Retina (tissue), 1 donor: ENCODE data around the gene CDKL4.
"Not testable (repeated sequence)": the region's sequence is repeated elsewhere in the genome, so short reads cannot be mapped to it uniquely, and the experiment has no call there.

ENCODE experiments used
- DNase-seq: peaks from one replicate; pipeline ENCODE4 v3.0.0-alpha.2; 2016

CDKL4 gene

GRCh38 chr2:39176997-39177396, 66.8 kb downstream of the CDKL4 start:
- no peak for DNase-seq

- no peak for DNase-seq
These were observed 68.6 kb downstream of the CDKL4 start for GRCh38 chr2:39175026-39175812.

GRCh38 chr2:39174022-39174421, 69.7 kb downstream of the CDKL4 start:
- no peak for DNase-seq

- not testable (repeated sequence) for DNase-seq
These were observed 71.6 kb downstream of the CDKL4 start for GRCh38 chr2:39172047-39172706.

GRCh38 chr2:39171621-39172020, 72.1 kb downstream of the CDKL4 start:
- no peak for DNase-seq

- DNase-seq: no peak
These were observed 79.7 kb downstream of the CDKL4 start for GRCh38 chr2:39164089-39164488.

GRCh38 chr2:39160982-39161381, 82.8 kb downstream of the CDKL4 start:
- DNase-seq: no peak

GRCh38 chr2:39159283-39159682, 84.5 kb downstream of the CDKL4 start:
- no peak for DNase-seq

- DNase-seq: no peak
These were observed 85.4 kb downstream of the CDKL4 start for GRCh38 chr2:39158351-39158750.

GRCh38 chr2:39156846-39157245, 86.9 kb downstream of the CDKL4 start:
- DNase-seq: no peak

- DNase-seq: no peak
These were observed 87.7 kb downstream of the CDKL4 start for GRCh38 chr2:39156107-39156506.

- DNase-seq: not testable (repeated sequence)
These were observed 88.2 kb downstream of the CDKL4 start for GRCh38 chr2:39155573-39155972.

- DNase-seq: no peak
These were observed 88.8 kb downstream of the CDKL4 start for GRCh38 chr2:39154944-39155343.

- no peak for DNase-seq
These were observed 90.5 kb downstream of the CDKL4 start for GRCh38 chr2:39153312-39153711.

GRCh38 chr2:39152504-39152903, 91.3 kb downstream of the CDKL4 start:
- DNase-seq: no peak

GRCh38 chr2:39150890-39151497, 92.8 kb downstream of the CDKL4 start:
- DNase-seq: no peak

- DNase-seq: no peak
These were observed 93.6 kb downstream of the CDKL4 start for GRCh38 chr2:39150102-39150562.

- DNase-seq: no peak
These were observed 97.1 kb downstream of the CDKL4 start for GRCh38 chr2:39146630-39147029.

GRCh38 chr2:39145906-39146421, 97.8 kb downstream of the CDKL4 start:
- DNase-seq: no peak

GRCh38 chr2:39144416-39144815, 99.4 kb downstream of the CDKL4 start:
- DNase-seq: no peak

- DNase-seq: no peak
These were observed 100.7 kb downstream of the CDKL4 start for GRCh38 chr2:39142904-39143605.

GRCh38 chr2:39141334-39142271, 102.2 kb downstream of the CDKL4 start:
- DNase-seq: no peak
